ENCODE results near the gene CHAF1B. TPM values are rescaled to one million over a fixed set of nuclear protein-coding genes. Genes with fewer than 3 reads are reported as not detected.

Gene CHAF1B
- total and polyA plus RNA-seq, 9 donors = 1.6 to 3.9 (median 2.7) TPM

GRCh38 chr21:36350282-36350910 is 34.8 kb upstream of the CHAF1B start:
- TF ChIP-seq EP300 (IDR thresholded peaks at IDR 0.05) (no peak), POLR2A (IDR thresholded peaks at IDR 0.05) (no peak)
- TF ChIP-seq, protein P1, sequence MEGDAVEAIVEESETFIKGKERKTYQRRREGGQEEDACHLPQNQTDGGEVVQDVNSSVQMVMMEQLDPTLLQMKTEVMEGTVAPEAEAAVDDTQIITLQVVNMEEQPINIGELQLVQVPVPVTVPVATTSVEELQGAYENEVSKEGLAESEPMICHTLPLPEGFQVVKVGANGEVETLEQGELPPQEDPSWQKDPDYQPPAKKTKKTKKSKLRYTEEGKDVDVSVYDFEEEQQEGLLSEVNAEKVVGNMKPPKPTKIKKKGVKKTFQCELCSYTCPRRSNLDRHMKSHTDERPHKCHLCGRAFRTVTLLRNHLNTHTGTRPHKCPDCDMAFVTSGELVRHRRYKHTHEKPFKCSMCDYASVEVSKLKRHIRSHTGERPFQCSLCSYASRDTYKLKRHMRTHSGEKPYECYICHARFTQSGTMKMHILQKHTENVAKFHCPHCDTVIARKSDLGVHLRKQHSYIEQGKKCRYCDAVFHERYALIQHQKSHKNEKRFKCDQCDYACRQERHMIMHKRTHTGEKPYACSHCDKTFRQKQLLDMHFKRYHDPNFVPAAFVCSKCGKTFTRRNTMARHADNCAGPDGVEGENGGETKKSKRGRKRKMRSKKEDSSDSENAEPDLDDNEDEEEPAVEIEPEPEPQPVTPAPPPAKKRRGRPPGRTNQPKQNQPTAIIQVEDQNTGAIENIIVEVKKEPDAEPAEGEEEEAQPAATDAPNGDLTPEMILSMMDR (IDR thresholded peaks at IDR 0.05) = no peak
- 74 to 87% (median 79%) methylated on average over 11 of the region's 11 CpGs for WGBS, 3 donors
- no peak overlapping the region for H3K27ac ChIP-seq
- no peak for DNase-seq
- no peaks in the 10 kb centered on the region for H3K36me3 ChIP-seq
- no peak overlapping the region for H3K4me3 ChIP-seq
- no peaks in the 10 kb centered on the region for H3K27me3 ChIP-seq
- intact Hi-C loops (cut with DNase I) = no loop called here
- H3K9me3 ChIP-seq = no peaks in the 10 kb centered on the region
- no peaks in the 10 kb centered on the region for H3K4me1 ChIP-seq (ENCODE audit: insufficient read depth)

DNA sequence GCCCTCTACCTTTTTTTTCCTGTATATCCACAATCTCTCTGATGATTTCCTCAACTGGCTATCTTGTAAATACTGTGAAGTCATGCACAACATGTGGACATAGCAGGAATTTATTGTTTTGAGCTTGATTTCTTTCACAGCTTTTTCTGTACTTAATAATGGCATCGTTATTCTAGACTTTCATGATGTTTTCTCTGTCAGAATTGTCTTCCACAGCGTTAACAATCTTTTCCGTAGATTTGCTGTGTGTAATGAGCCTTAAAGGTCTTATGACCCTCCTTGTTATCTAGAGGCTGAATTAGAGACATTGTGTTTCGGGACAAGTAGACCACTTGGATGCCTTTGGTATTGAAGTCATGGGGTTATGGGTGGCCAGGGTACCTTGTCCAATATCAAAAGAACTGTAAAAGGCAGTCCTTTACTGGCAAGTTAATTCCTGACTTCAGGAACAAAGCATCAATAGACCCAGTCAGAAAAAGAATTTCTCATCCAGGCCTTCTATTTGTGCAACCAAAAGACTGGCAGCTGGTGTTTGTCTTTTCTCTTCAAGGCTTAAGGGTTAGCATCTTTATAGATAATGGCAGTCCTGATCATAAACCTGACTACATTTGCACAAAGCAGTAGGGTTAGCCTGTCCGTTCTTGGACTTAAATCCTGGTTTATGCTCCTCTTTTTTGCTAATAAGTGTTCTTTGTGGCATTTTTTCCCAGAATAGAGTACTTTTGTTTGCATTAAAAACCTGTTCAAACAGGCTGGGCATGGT is 30.1 kb upstream of the CHAF1B start:
- no peak for TF ChIP-seq POLR2A (IDR thresholded peaks at IDR 0.05)
- TF ChIP-seq, protein P1 (IDR thresholded peaks at IDR 0.05) = no peak
- TF ChIP-seq EP300 (IDR thresholded peaks at IDR 0.05) = no peak
- Histone ChIP-seq H3K27me3 (no peaks in the 10 kb centered on the region), H3K36me3 (no peaks in the 10 kb centered on the region), H3K4me3 (no peak overlapping the region), H3K4me1 (ENCODE audit: insufficient read depth) (no peaks in the 10 kb centered on the region), H3K9me3 (no peaks in the 10 kb centered on the region), H3K27ac (no peak overlapping the region)
- no peak for DNase-seq
- WGBS, 3 donors = 70 to 81% (median 79%) methylated on average over 5 of the region's 5 CpGs
- intact Hi-C loops (cut with DNase I) = no loop called here

GRCh38 chr21:36355868-36356267 is 29.3 kb upstream of the CHAF1B start:
- no peak for DNase-seq
- no peaks in the 10 kb centered on the region for H3K9me3 ChIP-seq
- no peaks in the 10 kb centered on the region for H3K36me3 ChIP-seq
- no peak for TF ChIP-seq EP300 (IDR thresholded peaks at IDR 0.05)
- TF ChIP-seq, protein P1 (IDR thresholded peaks at IDR 0.05) = no peak
- TF ChIP-seq POLR2A (IDR thresholded peaks at IDR 0.05) = no peak
- 54 to 63% (median 55%) methylated on average over 2 of the region's 2 CpGs for WGBS, 3 donors
- H3K27ac ChIP-seq = no peak overlapping the region
- no peaks in the 10 kb centered on the region for H3K27me3 ChIP-seq
- intact Hi-C loops (cut with DNase I) = no loop called here
- no peaks in the 10 kb centered on the region for H3K4me1 ChIP-seq (ENCODE audit: insufficient read depth)
- H3K4me3 ChIP-seq = no peak overlapping the region

DNA sequence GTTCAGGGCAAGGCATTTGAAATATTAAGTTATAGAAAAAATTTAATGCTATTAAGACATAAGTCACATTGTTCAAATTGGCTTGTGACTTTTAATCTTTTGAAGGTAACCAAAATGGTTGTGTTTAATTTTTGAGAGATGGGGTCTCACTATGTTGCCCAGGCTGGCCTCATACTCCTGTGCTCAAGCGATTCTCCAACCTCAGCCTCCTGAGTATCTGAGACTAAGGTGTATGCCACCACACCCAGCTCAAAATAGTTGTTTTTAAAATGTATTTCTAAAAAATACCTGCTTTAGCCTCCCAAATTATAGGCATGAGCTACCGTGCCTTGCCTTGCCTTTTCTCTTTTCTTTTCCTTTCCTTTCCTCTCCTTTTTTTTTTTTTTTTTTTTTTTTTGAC is 26.0 kb upstream of the CHAF1B start:
- TF ChIP-seq POLR2A (IDR thresholded peaks at IDR 0.05) = no peak
- no peak for TF ChIP-seq EP300 (IDR thresholded peaks at IDR 0.05)
- TF ChIP-seq, protein P1 (IDR thresholded peaks at IDR 0.05) = no peak
- Histone ChIP-seq H3K36me3 (no peaks in the 10 kb centered on the region), H3K4me3 (no peak overlapping the region), H3K27me3 (no peaks in the 10 kb centered on the region), H3K27ac (no peak overlapping the region), H3K9me3 (no peaks in the 10 kb centered on the region), H3K4me1 (ENCODE audit: insufficient read depth) (no peaks in the 10 kb centered on the region)
- no peak for DNase-seq
- 92 to 94% (median 94%) methylated on average over 2 of the region's 2 CpGs for WGBS, 3 donors
- intact Hi-C loops (cut with DNase I) = no loop called here

All from ovary (tissue), 9 donors.